ENCODE results near the gene PDZD4. TPM values are rescaled to one million over a fixed set of nuclear protein-coding genes. Genes with fewer than 3 reads are reported as not detected.

Gene PDZD4, protein sequence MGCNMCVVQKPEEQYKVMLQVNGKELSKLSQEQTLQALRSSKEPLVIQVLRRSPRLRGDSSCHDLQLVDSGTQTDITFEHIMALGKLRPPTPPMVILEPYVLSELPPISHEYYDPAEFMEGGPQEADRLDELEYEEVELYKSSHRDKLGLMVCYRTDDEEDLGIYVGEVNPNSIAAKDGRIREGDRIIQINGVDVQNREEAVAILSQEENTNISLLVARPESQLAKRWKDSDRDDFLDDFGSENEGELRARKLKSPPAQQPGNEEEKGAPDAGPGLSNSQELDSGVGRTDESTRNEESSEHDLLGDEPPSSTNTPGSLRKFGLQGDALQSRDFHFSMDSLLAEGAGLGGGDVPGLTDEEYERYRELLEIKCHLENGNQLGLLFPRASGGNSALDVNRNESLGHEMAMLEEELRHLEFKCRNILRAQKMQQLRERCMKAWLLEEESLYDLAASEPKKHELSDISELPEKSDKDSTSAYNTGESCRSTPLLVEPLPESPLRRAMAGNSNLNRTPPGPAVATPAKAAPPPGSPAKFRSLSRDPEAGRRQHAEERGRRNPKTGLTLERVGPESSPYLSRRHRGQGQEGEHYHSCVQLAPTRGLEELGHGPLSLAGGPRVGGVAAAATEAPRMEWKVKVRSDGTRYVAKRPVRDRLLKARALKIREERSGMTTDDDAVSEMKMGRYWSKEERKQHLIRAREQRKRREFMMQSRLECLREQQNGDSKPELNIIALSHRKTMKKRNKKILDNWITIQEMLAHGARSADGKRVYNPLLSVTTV
- total RNA-seq: 1 to 10 TPM; 1.3 to 2.3 TPM
- 2.1 TPM for polyA plus RNA-seq

DNA sequence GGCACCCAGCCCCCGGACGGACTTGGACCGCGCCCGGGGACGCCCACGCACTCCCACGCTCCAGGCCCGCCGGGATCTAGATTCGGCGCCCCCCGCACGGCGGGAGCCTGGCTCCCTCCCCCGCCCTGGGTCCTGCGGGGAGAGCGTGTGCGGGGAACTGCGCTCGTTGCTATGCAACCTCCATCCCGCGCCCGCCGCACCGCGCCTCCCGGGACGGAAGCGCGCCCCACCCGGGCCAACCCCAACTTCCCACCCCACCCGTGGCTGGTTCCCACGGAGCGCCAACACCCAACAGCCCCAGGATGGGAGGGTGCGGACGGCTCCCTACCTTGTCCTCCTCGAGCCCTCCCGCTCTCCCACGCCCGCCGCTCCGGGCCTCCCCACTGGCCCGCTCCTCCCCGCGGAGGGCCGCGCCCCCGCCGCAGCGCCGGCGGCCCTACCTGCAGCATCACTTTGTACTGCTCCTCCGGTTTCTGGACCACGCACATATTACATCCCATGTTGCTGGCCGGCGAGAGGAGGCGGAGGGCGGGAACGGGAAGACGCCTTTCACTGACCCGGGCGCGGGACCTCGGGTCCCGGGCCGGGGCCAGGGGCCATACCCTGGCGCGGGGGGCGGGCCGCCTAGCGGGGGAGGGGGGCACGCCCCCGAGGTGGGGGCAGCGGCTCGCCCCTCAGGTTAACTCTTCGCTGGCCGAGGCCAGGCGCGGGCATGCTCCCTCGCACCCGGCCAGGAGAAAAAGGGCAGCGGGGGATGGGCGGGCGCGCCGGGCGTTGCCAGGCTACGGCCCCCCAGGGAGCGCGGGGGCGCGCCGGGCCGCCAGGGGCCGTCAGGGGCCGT, at the start of gene PDZD4:
TSS of gene PDZD4 (minus strand) at position 746 of the 841 bp plus-strand sequence. CDS start at position 500, 246 bp downstream.
- no peaks in the 10 kb centered on the region for H3K9me3 Mint-ChIP-seq
- H3K4me3 ChIP-seq (ENCODE audit: low read length): no peak within 1 kb of the TSS
- no peaks in the 10 kb centered on the region for H3K36me3 ChIP-seq (ENCODE audit: insufficient read depth, low read length)
- H3K36me3 Mint-ChIP-seq: peaks cover 0 to 1% (median 0%) of the 10 kb centered on the region in 3 donors
- H3K27me3 Mint-ChIP-seq: peaks cover 0 to 12% of the 10 kb centered on the region in 2 donors
- H3K9me3 ChIP-seq (ENCODE audit: low read length): no peaks in the 10 kb centered on the region
- CTCF ChIA-PET: no interaction called here
- peaks cover 18 to 24% (median 21%) of the 10 kb centered on the region in 3 donors for H3K4me1 Mint-ChIP-seq
- no peak within 1 kb of the TSS for H3K27ac ChIP-seq (ENCODE audit: low read depth, low read length)
- peak in 3 of 5 donors; percentile 7 to 20 (median 12) for DNase-seq
- peak within 1 kb of the TSS; percentile 69 to 84 (median 79) for H3K4me3 Mint-ChIP-seq
- peaks cover 15% of the 10 kb centered on the region for H3K4me1 ChIP-seq (ENCODE audit: insufficient read depth, low read length)
- H3K27ac Mint-ChIP-seq: peak within 1 kb of the TSS in 5 of 8 donors; percentile 18 to 88 (median 80)
- POLR2A ChIA-PET: no interaction called here
- no peaks in the 10 kb centered on the region for H3K27me3 ChIP-seq (ENCODE audit: insufficient read depth, low read length, poor library complexity, severe bottlenecking)

DNA sequence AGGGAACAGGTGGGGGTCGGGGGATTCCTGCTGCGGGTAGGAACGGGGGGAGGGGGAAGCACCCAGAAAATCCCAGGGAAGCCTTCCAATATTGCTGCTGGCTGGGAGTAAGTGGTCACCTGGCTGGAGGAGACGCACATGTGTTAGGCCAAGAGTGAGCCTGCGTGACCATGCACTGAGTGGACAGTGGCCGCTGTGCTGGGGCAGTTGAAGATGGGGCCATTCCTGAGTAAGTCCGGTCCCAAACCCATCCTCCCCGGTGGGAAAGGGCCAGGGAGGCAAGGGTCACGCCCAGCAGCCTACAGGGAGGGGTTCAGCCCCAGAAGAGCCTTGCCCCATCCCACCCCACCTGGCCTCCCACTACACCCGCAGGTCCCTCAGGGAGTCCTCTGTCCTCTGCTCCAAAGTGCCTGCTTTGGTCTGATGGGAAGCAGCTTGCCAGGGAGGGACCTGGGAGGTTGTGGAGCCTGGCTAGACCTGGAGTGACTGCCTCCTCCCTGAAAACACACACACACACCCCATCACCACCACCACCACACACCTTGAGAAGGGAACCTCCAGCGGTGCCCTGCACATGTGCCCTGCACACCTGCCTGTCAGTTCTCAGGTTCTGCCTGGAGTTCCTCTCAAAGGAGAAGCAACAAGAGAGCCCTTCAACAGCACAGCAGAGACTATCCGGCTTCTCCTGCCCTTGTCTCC, 49.5 kb upstream of the PDZD4 start:
- no peak overlapping the region for H3K4me3 ChIP-seq (ENCODE audit: low read length)
- no peaks in the 10 kb centered on the region for H3K36me3 ChIP-seq (ENCODE audit: insufficient read depth, low read length)
- CTCF ChIA-PET: no interaction called here
- H3K27me3 Mint-ChIP-seq: peaks cover 30 to 46% of the 10 kb centered on the region in 2 donors
- H3K9me3 Mint-ChIP-seq: no peaks in the 10 kb centered on the region
- peaks cover 12% of the 10 kb centered on the region for H3K27me3 ChIP-seq (ENCODE audit: insufficient read depth, low read length, poor library complexity, severe bottlenecking)
- peaks cover 0 to 3% (median 0%) of the 10 kb centered on the region in 3 donors for H3K36me3 Mint-ChIP-seq
- peaks cover 5 to 13% (median 12%) of the 10 kb centered on the region in 3 donors for H3K4me1 Mint-ChIP-seq
- H3K4me3 Mint-ChIP-seq: no peak overlapping the region
- POLR2A ChIA-PET: no interaction called here
- no peak for DNase-seq
- no peak overlapping the region for H3K27ac Mint-ChIP-seq
- no peak overlapping the region for H3K27ac ChIP-seq (ENCODE audit: low read depth, low read length)
- peaks cover under 1% of the 10 kb centered on the region for H3K4me1 ChIP-seq (ENCODE audit: insufficient read depth, low read length)
- H3K9me3 ChIP-seq (ENCODE audit: low read length): no peaks in the 10 kb centered on the region

DNA sequence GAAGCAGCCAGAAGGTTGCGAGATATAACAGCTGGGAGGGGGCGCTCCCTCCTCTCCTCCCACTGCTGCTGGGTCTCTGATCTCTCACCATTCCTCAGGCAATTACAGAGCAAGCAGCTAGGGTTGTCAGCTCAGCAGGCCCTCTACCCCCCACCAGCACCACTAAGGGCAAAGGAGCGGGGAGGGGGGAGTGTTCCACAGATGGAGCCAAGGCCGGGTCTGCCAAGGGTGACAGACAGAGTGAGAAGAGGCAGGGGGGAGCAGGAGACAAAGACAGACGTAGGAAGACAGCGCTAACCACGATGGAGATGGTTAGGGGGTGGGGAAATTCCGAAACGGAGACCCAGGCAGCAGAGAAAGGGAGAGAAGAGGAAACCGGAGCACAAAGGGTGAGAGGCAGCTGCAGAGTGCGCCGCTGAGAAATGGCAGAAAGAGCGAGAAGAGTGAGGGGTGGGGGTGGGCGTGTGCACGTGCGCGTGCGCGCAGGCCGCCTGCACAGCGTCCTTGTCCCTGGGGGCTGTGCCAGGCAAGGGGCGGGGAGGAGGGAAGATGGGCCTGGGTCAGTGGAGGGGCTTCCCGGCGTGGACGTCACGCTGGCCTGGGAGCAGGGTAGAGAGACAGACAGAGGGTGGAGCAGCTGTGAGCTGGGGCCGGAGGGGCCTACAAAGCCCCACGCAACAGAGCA, 48.8 kb upstream of the PDZD4 start:
- no peak overlapping the region for H3K27ac ChIP-seq (ENCODE audit: low read depth, low read length)
- Mint-ChIP-seq H3K36me3 (peaks cover 0 to 3% (median 3%) of the 10 kb centered on the region in 3 donors), H3K27me3 (peaks cover 24 to 40% of the 10 kb centered on the region in 2 donors), H3K27ac (no peak overlapping the region), H3K4me3 (peak overlapping the region in 1 of 7 donors; percentile 65), H3K4me1 (peaks cover 5 to 11% (median 11%) of the 10 kb centered on the region in 3 donors), H3K9me3 (no peaks in the 10 kb centered on the region)
- ChIA-PET POLR2A (no interaction called here), CTCF (interaction anchor here (1.5 kb wide), 1 partner anchor 117 kb away, joined by 3 read pairs; no protein-coding TSS in a partner anchor)
- H3K4me1 ChIP-seq (ENCODE audit: insufficient read depth, low read length): no peaks in the 10 kb centered on the region
- H3K36me3 ChIP-seq (ENCODE audit: insufficient read depth, low read length): no peaks in the 10 kb centered on the region
- no peak overlapping the region for H3K4me3 ChIP-seq (ENCODE audit: low read length)
- no peak for DNase-seq
- peaks cover 5% of the 10 kb centered on the region for H3K27me3 ChIP-seq (ENCODE audit: insufficient read depth, low read length, poor library complexity, severe bottlenecking)
- no peaks in the 10 kb centered on the region for H3K9me3 ChIP-seq (ENCODE audit: low read length)

DNA sequence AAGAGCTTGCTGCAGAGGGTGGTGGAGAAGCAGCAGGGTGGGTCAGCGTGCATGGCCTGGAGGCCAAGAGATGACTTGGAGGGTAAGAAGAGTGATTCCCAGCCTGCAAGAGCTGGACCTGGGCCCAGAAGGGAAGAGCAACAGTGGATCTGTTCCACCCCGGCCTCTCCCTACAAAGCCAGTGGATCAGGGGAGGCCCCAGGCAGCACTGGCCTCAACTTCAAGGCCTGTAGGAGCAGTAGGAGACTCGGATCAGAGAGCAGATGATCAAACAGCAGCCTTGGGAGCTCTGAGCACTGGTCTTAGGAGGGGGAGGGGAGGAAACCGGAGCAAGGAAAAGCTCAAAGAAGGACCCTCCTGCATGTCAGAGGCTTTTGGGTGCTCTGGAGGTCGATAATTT, 48.0 kb upstream of the PDZD4 start:
- H3K9me3 ChIP-seq (ENCODE audit: low read length): no peaks in the 10 kb centered on the region
- Mint-ChIP-seq H3K4me3 (no peak overlapping the region), H3K36me3 (peaks cover 0 to 3% (median 3%) of the 10 kb centered on the region in 3 donors), H3K4me1 (peaks cover 5 to 11% (median 11%) of the 10 kb centered on the region in 3 donors), H3K27ac (no peak overlapping the region), H3K9me3 (no peaks in the 10 kb centered on the region), H3K27me3 (peaks cover 24 to 39% of the 10 kb centered on the region in 2 donors)
- no peak overlapping the region for H3K4me3 ChIP-seq (ENCODE audit: low read length)
- H3K36me3 ChIP-seq (ENCODE audit: insufficient read depth, low read length): no peaks in the 10 kb centered on the region
- ChIA-PET CTCF (interaction anchor here (1.1 to 1.5 kb wide), 2 partner anchors 31 to 116 kb away, joined by 3 read pairs; no protein-coding TSS in a partner anchor), POLR2A (no interaction called here)
- no peaks in the 10 kb centered on the region for H3K27me3 ChIP-seq (ENCODE audit: insufficient read depth, low read length, poor library complexity, severe bottlenecking)
- no peaks in the 10 kb centered on the region for H3K4me1 ChIP-seq (ENCODE audit: insufficient read depth, low read length)
- H3K27ac ChIP-seq (ENCODE audit: low read depth, low read length): no peak overlapping the region
- no peak for DNase-seq

GRCh38 chrX:153877571-153878261, 47.4 kb upstream of the PDZD4 start:
- Histone ChIP-seq H3K27ac (ENCODE audit: low read depth, low read length) (no peak overlapping the region), H3K9me3 (ENCODE audit: low read length) (no peaks in the 10 kb centered on the region), H3K36me3 (ENCODE audit: insufficient read depth, low read length) (no peaks in the 10 kb centered on the region), H3K4me3 (ENCODE audit: low read length) (no peak overlapping the region), H3K4me1 (ENCODE audit: insufficient read depth, low read length) (no peaks in the 10 kb centered on the region), H3K27me3 (ENCODE audit: insufficient read depth, low read length, poor library complexity, severe bottlenecking) (no peaks in the 10 kb centered on the region)
- peaks cover 24 to 34% of the 10 kb centered on the region in 2 donors for H3K27me3 Mint-ChIP-seq
- no peak overlapping the region for H3K27ac Mint-ChIP-seq
- ChIA-PET CTCF (interaction anchor here (1.1 to 1.5 kb wide), 2 partner anchors 31 to 115 kb away, joined by 3 read pairs; no protein-coding TSS in a partner anchor), POLR2A (no interaction called here)
- no peak for DNase-seq
- peaks cover 0 to 3% (median 3%) of the 10 kb centered on the region in 3 donors for H3K36me3 Mint-ChIP-seq
- peaks cover 5 to 11% (median 11%) of the 10 kb centered on the region in 3 donors for H3K4me1 Mint-ChIP-seq
- H3K9me3 Mint-ChIP-seq: no peaks in the 10 kb centered on the region
- H3K4me3 Mint-ChIP-seq: no peak overlapping the region

DNA sequence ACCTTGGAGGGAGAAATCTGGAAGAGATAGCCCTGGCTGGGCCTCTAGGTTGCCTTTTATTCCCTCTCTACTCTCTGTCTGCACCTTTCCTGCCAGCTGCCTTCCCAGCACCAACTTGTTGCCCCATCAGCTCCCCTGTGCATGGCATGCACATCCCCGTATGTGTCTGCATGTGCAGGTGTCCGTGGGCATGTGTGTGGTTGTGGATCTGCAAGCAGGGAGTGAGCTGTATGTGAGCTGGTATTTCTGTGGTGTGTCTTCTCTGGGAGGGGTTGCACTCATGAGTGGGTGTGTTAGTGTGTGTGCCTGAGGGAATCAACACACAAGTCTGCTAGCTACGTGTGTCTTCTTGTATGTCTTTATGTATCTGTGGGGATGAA, 45.8 kb upstream of the PDZD4 start:
- Mint-ChIP-seq H3K9me3 (no peaks in the 10 kb centered on the region), H3K27ac (no peak overlapping the region)
- POLR2A ChIA-PET: no interaction called here

More for the DNA sequence above, 45.8 kb upstream of the PDZD4 start:
- DNase-seq: no peak
- H3K27me3 Mint-ChIP-seq: peaks cover 26 to 30% of the 10 kb centered on the region in 2 donors
- no peak overlapping the region for H3K4me3 ChIP-seq (ENCODE audit: low read length)
- CTCF ChIA-PET: no interaction called here
- no peak overlapping the region for H3K27ac ChIP-seq (ENCODE audit: low read depth, low read length)
- H3K4me3 Mint-ChIP-seq: no peak overlapping the region
- H3K27me3 ChIP-seq (ENCODE audit: insufficient read depth, low read length, poor library complexity, severe bottlenecking): no peaks in the 10 kb centered on the region
- H3K36me3 ChIP-seq (ENCODE audit: insufficient read depth, low read length): no peaks in the 10 kb centered on the region
- H3K4me1 Mint-ChIP-seq: peaks cover 5 to 11% (median 10%) of the 10 kb centered on the region in 3 donors
- peaks cover 0 to 3% (median 0%) of the 10 kb centered on the region in 3 donors for H3K36me3 Mint-ChIP-seq
- H3K4me1 ChIP-seq (ENCODE audit: insufficient read depth, low read length): no peaks in the 10 kb centered on the region
- no peaks in the 10 kb centered on the region for H3K9me3 ChIP-seq (ENCODE audit: low read length)

All from CD8-positive, alpha-beta memory T cell (primary cell).